Testis (tissue), 3 donors: ENCODE data around the gene WWP2. TPM values are rescaled to one million over a fixed set of nuclear protein-coding genes. Genes with fewer than 3 reads are reported as not detected.

Experiments
- DNase-seq: peaks from one replicate; pipeline ENCODE4 v3.0.0-alpha.2; 2019
- H3K27ac ChIP-seq, 2 donors: fragments of 200-600 bp; sonication (generic); one replicate each; pipeline ENCODE4 v1.5.1; 2019
- H3K27me3 ChIP-seq: fragments of 200-600 bp; sonication (generic); one replicate; pipeline ENCODE4 v1.5.1; 2019
- H3K36me3 ChIP-seq: fragments of 200-600 bp; sonication (generic); one replicate; pipeline ENCODE4 v1.5.1; 2017; ENCODE audit warnings: low read depth; ENCODE audit errors: missing control alignments
- H3K4me1 ChIP-seq: fragments of 200-600 bp; sonication (generic); one replicate; pipeline ENCODE4 v1.5.1; 2019
- H3K4me3 ChIP-seq, 2 donors: fragments of 200-600 bp; sonication (generic); one replicate each; pipeline ENCODE4 v1.5.1; 2017 to 2019
- H3K9me3 ChIP-seq: fragments of 200-600 bp; sonication (generic); one replicate; pipeline ENCODE4 v1.5.1; 2017
- POLR2A ChIP-seq: fragments of 450-650 bp; IDR thresholded peaks from one replicate; pipeline ENCODE4 v1.6.1; 2017; ENCODE audit warnings: antibody characterized with exemption, mild to moderate bottlenecking, moderate library complexity
- WGBS, 2 donors: methylation state at CpG; one replicate each; pipeline ENCODE4 v1.1.5; 2018; 5-methylcytosine and 5-hydroxymethylcytosine counted together
- intact Hi-C: fragments of 100-400 bp; cut with DNase I; formaldehyde crosslinking; loops from one replicate; pipeline ENCODE4 v1.15.1; 2023; ENCODE audit warnings: low total_unique reads
- polyA plus RNA-seq: library from polyadenylated mRNA; stranded (reverse); fragments of 350-450 nt; fragmentation: Illumina TruSeq; extraction: RNeasy Lipid Tissue Mini Kit (QIAGEN cat#74804); gene quantifications from one replicate; pipeline ENCODE4 v1.2.3, GENCODE V29; 2014; ENCODE audit warnings: low read depth, low replicate concordance; ENCODE audit not compliant: insufficient read depth
- total RNA-seq, 2 donors: library from RNA; depleted of rRNA; stranded (reverse); fragments of >200 nt; gene quantifications; one replicate each; pipeline ENCODE4 v1.2.3, GENCODE V29; 2016
- TF ChIP-seq, protein P1 (sequence below), 3 experiments: fragments of 450-650 bp in 2 of 3; fragments of 200-600 bp in 1 of 3; sonication (generic) in 1 of 3; IDR thresholded peaks; one replicate each; pipeline ENCODE4 v1.5.1; 2016 to 2019; ENCODE audit warnings: antibody characterized with exemption in 3 of 3, mild to moderate bottlenecking in 2 of 3, moderate library complexity in 1 of 3

WWP2 gene
- total and polyA plus RNA-seq, 3 donors from 2014 or later, result 46.4 to 60.6 (median 57.6) TPM

DNA sequence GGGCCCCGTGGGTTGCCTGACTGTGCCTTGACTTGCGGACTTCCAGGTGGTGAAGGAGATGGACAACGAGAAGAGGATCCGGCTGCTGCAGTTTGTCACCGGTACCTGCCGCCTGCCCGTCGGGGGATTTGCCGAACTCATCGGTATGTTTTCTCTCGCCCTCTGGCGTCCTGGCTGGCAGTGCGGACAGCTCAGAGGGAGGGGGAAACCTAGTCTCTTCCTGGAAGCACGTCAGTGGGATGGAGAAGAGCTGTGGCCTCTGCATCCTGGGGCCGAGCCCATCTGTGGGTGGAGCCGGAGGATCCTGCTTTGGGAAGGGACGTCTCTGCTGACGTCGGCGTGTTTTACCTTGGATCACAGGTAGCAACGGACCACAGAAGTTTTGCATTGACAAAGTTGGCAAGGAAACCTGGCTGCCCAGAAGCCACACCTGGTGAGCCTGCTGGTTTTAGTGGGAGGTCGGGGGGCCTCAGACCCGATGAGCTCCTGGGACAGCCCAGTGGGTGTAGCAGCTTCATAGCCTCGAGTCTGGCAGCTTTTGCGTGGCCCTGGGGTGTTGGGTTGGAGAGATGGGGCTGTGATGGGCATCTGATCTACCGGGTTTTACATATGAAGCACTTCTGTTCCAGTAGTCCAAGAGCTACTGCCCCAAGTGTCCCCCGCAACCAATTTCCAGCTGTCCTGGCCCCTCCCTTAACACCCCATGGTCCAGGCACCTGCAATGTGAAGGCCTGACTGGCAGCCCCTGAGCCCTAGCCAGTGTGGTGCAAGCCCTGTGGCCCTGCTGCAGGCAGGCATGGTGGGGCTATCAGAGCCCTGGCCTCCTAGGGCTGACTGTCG is 177.1 kb downstream of the WWP2 start:
- peak; percentile 10 for DNase-seq
- Histone ChIP-seq H3K27ac (no peak overlapping the region), H3K4me1 (no peaks in the 10 kb centered on the region), H3K36me3 (peaks cover 3% of the 10 kb centered on the region), H3K4me3 (no peak overlapping the region), H3K27me3 (no peaks in the 10 kb centered on the region), H3K9me3 (no peaks in the 10 kb centered on the region)
- no peak for TF ChIP-seq POLR2A
- TF ChIP-seq, protein P1, sequence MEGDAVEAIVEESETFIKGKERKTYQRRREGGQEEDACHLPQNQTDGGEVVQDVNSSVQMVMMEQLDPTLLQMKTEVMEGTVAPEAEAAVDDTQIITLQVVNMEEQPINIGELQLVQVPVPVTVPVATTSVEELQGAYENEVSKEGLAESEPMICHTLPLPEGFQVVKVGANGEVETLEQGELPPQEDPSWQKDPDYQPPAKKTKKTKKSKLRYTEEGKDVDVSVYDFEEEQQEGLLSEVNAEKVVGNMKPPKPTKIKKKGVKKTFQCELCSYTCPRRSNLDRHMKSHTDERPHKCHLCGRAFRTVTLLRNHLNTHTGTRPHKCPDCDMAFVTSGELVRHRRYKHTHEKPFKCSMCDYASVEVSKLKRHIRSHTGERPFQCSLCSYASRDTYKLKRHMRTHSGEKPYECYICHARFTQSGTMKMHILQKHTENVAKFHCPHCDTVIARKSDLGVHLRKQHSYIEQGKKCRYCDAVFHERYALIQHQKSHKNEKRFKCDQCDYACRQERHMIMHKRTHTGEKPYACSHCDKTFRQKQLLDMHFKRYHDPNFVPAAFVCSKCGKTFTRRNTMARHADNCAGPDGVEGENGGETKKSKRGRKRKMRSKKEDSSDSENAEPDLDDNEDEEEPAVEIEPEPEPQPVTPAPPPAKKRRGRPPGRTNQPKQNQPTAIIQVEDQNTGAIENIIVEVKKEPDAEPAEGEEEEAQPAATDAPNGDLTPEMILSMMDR (IDR thresholded peaks at IDR 0.05), result no peak
- intact Hi-C loops, result loop anchor here (5.0 kb wide), 1 partner anchor 142 kb away; no protein-coding TSS in a partner anchor
- 91 to 94% methylated on average over 10 to 28 of the region's 28 CpGs for WGBS, 2 donors

DNA sequence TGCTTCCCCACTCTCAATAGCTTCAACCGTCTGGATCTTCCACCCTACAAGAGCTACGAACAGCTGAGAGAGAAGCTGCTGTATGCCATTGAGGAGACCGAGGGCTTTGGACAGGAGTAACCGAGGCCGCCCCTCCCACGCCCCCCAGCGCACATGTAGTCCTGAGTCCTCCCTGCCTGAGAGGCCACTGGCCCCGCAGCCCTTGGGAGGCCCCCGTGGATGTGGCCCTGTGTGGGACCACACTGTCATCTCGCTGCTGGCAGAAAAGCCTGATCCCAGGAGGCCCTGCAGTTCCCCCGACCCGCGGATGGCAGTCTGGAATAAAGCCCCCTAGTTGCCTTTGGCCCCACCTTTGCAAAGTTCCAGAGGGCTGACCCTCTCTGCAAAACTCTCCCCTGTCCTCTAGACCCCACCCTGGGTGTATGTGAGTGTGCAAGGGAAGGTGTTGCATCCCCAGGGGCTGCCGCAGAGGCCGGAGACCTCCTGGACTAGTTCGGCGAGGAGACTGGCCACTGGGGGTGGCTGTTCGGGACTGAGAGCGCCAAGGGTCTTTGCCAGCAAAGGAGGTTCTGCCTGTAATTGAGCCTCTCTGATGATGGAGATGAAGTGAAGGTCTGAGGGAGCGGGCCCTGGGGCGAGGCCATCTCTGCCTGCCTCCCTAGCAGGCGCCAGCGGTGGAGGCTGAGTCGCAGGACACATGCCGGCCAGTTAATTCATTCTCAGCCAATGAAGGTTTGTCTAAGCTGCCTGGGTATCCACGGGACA is 177.9 kb downstream of the WWP2 start:
- Histone ChIP-seq H3K27ac (no peak overlapping the region), H3K36me3 (peaks cover 3% of the 10 kb centered on the region), H3K9me3 (no peaks in the 10 kb centered on the region), H3K4me1 (no peaks in the 10 kb centered on the region), H3K4me3 (no peak overlapping the region), H3K27me3 (no peaks in the 10 kb centered on the region)
- intact Hi-C loops, result loop anchor here (5.0 kb wide), 1 partner anchor 143 kb away; no protein-coding TSS in a partner anchor
- 89 to 91% methylated on average over 18 to 26 of the region's 26 CpGs for WGBS, 2 donors
- DNase-seq, result peak; percentile 10
- no peak for TF ChIP-seq POLR2A
- TF ChIP-seq, protein P1 (IDR thresholded peaks at IDR 0.05), result no peak

DNA sequence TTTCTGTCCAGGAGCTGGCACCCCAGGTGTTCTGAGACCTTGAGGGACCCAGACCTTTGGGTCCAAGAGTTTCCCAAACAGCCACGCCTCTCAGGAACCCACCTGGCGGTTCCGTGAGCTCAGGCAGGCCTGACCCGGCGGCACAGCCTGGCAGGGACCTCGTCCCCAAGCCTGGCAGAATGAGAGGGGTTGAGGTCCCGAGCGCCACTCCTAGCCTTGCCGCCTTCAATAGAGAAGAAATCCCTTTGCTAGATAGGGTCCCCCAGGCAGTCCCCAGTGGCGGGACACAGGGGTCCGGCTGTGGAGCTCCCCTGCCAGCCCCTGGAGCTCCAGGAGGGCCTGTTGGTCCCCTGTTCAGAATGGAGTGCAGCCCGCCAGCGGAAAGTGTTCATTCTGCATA is 178.5 kb downstream of the WWP2 start:
- Histone ChIP-seq H3K36me3 (peaks cover 3% of the 10 kb centered on the region), H3K4me1 (no peaks in the 10 kb centered on the region), H3K4me3 (no peak overlapping the region), H3K9me3 (no peaks in the 10 kb centered on the region), H3K27ac (no peak overlapping the region), H3K27me3 (no peaks in the 10 kb centered on the region)
- DNase-seq, result no peak
- intact Hi-C loops, result no loop called here
- TF ChIP-seq POLR2A, result no peak
- TF ChIP-seq, protein P1 (IDR thresholded peaks at IDR 0.05), result no peak
- 93 to 100% methylated on average over 4 to 13 of the region's 13 CpGs for WGBS, 2 donors

DNA sequence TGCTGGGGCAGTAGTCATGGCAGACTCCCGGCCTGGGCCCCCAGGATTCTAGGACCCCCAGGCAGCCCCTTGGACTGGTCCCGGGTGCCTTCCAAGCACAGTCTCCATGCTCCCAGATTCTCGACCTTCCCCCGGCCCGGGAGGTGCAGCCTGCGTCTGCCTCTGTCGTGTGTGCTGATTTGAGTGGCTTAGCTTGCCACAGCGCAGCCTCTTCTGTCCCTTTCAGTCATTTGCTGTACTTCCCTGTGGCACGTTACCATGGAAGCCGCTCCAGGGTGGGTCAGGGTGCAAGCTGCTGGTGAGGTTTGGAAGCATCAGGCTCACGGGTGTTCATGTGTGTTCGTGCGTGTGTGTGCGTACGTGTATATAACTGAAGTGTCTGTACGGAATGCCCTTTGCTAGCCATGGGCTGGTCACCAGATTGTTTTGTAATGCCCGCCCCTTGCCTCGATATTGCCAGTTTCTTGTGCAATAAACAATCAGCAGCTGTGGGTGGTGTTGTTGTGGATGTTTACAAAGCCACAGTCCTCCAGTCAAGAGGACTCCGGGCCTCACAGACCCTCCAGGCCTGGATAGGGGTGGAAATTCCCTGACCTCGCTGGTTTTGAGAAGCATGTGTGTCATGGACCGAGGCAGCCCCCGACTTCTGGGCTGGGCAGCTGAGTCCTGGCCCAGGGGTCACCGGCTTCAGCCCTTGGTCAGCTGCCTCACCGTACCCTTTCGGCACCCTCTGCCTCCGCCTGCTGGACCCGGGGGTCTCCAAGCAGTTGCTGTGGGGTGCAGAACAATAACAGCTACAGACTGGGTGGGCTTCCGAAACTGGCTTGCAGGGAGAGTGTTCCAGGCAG is 179.3 kb downstream of the WWP2 start:
- WGBS, 2 donors, result 87 to 90% methylated on average over 15 to 27 of the region's 28 CpGs
- no peak for TF ChIP-seq POLR2A
- TF ChIP-seq, protein P1 (IDR thresholded peaks at IDR 0.05), result no peak
- Histone ChIP-seq H3K36me3 (peaks cover 3% of the 10 kb centered on the region), H3K4me3 (no peak overlapping the region), H3K27me3 (no peaks in the 10 kb centered on the region), H3K9me3 (no peaks in the 10 kb centered on the region), H3K27ac (no peak overlapping the region), H3K4me1 (no peaks in the 10 kb centered on the region)
- intact Hi-C loops, result no loop called here
- DNase-seq, result peak; percentile 12
